LNCAP (cell line): ENCODE results near the gene HABP4.
A peak's percentile ranks its signal among the peaks of the same experiment; 100 is the strongest.

Source experiments
- CTCF ChIP-seq: fragments of 450-650 bp; IDR thresholded peaks from 2 replicates; pipeline ENCODE4 v1.5.1; 2017; ENCODE audit warnings: mild to moderate bottlenecking

Gene HABP4

GRCh38 chr9:96440671-96441199, 9.2 kb upstream of the HABP4 start:
- TF ChIP-seq CTCF: no peak

GRCh38 chr9:96441798-96442445, 8.0 kb upstream of the HABP4 start:
- peak; percentile 51; the same call in 1 of the 2 replicates for TF ChIP-seq CTCF

- TF ChIP-seq CTCF: no peak
These were observed 7.5 kb upstream of the HABP4 start for GRCh38 chr9:96442491-96442890.

GRCh38 chr9:96447406-96447805, 2.6 kb upstream of the HABP4 start:
- no peak for TF ChIP-seq CTCF

GRCh38 chr9:96448546-96449170, 1.3 kb upstream of the HABP4 start:
- TF ChIP-seq CTCF: no peak

GRCh38 chr9:96449523-96449844, 485 bp upstream of the HABP4 start:
- no peak for TF ChIP-seq CTCF

GRCh38 chr9:96450613-96451528, 902 bp downstream of the HABP4 start:
- TF ChIP-seq CTCF: no peak
